ENCODE results near the gene HCN4.

DNA sequence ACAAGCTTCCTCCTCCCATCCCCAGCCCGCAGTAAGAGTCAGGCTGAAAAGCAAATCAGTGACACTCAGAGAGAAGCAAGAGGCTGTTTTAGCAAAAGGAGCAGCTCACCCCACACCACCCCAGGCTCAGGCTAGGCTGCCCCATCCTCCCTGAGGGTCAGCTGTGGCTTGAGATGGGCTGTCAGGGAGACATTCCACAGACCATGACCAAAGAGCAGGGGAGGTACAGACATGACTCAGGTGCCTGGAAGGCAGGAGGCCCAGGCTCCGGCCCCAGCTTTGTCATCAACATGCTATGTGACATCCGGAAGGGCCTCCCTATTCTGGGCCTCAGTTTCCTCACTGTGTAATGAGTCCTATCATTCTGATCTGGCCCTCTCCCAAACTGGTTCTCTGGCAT lies 24.7 kb downstream of the HCN4 start:
- TF ChIP-seq, protein P1, sequence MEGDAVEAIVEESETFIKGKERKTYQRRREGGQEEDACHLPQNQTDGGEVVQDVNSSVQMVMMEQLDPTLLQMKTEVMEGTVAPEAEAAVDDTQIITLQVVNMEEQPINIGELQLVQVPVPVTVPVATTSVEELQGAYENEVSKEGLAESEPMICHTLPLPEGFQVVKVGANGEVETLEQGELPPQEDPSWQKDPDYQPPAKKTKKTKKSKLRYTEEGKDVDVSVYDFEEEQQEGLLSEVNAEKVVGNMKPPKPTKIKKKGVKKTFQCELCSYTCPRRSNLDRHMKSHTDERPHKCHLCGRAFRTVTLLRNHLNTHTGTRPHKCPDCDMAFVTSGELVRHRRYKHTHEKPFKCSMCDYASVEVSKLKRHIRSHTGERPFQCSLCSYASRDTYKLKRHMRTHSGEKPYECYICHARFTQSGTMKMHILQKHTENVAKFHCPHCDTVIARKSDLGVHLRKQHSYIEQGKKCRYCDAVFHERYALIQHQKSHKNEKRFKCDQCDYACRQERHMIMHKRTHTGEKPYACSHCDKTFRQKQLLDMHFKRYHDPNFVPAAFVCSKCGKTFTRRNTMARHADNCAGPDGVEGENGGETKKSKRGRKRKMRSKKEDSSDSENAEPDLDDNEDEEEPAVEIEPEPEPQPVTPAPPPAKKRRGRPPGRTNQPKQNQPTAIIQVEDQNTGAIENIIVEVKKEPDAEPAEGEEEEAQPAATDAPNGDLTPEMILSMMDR (IDR thresholded peaks at IDR 0.05; ENCODE audit: insufficient read depth, low read depth, low read length): no peak
- no peak for TF ChIP-seq EZH2 (IDR thresholded peaks at IDR 0.05; ENCODE audit: insufficient read depth, low read length)
